ENCODE data around the gene P2RX2.

P2RX2 gene

DNA sequence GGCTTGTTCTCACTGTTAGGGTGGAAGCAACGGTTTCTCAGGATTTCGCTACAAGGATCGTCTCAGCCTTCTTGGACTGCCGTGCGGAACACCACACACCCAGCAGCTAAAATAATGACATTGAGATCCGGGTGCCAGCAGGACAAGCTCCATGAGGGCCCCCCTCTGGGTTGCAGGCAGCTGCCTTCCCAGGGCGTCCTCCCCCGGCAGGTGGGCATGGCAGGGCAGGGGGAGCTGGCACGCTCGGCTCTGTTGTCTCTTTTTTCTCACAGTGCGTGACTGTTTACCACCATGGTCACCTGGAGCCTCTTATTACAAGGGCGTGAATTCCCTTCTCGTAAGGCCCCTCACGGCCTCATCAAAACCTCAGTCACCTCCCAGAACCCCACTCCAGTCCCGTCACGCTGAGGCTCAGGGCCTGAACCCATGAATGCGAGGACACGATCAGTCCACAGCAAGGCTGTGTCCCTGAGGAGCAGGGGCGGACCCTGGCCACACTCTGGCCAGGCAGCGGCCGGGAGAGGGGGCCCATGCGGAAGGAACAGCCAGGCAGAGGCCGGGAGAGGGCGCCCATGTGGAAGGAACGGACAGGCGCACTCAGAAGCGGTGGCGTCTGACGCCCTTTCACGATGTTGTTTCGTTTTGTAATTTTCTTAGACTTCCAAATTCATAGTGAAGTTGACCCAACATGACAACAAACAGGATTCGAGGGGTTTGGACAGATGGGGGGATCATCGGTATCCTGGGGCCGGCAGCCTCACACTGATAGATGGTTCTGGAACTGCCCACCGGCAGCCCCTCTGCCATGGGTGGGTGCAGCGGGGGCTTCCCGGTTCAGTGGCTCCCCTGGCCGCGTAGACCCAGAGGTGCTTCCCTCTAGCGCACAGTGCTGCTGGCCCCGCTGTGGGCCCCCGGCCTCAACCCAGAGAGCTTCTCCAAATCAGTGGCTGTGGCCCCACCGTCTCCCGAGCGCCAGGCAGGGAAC lies 18.2 kb upstream of the P2RX2 start:
- no peak for DNase-seq (ENCODE audit: insufficient read length, low spot score)
- no peak for FAIRE-seq

DNA sequence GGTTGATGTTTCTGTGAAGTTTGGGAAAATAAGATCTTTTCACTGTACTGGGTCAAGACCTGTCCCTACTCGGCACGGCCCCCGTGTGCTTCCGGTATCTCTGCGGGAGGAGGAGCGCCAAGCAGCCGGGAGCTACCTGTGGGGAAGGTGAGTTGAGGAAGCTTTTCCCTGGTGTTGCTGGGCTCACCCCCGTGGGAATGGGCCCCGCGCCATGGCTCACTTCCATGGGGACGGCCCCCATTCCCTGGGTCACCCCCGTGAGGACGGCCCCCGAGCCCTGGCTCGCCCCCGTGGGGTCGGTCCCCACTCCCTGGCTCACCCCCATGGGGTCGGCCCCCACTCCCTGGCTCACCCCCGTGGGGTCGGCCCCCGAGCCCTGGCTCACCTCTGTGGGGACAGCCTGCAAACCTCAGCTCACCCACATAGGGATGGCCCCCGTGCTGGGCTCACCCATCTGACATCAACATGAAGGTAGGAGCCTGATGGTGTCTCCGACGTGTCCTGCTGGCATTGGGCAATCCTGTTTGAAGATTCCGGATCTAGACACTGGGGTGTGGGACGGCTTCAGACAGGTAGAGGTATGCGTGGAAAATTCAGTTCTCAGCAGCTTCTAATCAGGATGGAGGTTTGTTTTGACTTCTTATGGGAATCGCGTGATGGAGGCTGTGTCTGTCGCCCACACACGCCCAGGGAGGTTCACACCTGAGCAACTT lies 17.2 kb upstream of the P2RX2 start:
- FAIRE-seq (no peak), DNase-seq (ENCODE audit: insufficient read length, low spot score) (no peak)

DNA sequence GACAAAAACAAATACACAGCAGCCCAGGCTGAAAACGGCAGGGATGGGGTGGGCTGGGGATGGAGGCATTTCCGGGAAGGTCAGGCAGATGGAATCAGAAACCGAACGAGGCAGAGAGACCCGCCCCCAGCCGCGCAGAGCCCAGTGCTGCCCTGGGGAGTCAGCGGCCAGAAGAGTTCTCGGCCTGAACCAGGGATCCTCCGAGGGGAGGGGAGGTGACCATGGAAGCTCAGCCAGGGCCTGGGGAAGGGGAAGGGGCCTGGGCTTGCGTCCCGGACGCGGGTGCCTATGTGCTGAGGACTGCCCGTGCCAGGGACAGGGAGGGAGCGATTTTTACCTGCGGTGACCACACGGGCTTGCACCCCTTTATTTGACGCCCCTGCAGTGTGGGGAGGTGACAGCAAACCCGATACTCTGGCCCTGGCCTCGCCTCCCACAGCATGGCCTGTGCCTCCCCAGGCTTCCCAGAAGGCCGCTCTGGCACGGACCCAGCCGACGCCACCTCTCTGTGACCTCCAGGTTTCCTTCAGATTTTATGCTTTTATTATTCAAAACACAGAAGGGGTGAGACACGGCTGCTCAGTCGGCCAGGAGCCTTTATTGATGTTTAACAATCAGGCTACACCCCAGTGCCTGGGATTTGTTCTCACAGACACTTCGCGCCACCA lies 15.9 kb upstream of the P2RX2 start:
- FAIRE-seq (no peak), DNase-seq (ENCODE audit: insufficient read length, low spot score) (no peak)

GRCh38 chr12:132603240-132604150 lies 15.1 kb upstream of the P2RX2 start:
- no peak for FAIRE-seq
- DNase-seq (ENCODE audit: insufficient read length, low spot score), result no peak

- no peak for DNase-seq (ENCODE audit: insufficient read length, low spot score)
- FAIRE-seq, result no peak
Measured at GRCh38 chr12:132604151-132604618, 14.4 kb upstream of the P2RX2 start.

DNA sequence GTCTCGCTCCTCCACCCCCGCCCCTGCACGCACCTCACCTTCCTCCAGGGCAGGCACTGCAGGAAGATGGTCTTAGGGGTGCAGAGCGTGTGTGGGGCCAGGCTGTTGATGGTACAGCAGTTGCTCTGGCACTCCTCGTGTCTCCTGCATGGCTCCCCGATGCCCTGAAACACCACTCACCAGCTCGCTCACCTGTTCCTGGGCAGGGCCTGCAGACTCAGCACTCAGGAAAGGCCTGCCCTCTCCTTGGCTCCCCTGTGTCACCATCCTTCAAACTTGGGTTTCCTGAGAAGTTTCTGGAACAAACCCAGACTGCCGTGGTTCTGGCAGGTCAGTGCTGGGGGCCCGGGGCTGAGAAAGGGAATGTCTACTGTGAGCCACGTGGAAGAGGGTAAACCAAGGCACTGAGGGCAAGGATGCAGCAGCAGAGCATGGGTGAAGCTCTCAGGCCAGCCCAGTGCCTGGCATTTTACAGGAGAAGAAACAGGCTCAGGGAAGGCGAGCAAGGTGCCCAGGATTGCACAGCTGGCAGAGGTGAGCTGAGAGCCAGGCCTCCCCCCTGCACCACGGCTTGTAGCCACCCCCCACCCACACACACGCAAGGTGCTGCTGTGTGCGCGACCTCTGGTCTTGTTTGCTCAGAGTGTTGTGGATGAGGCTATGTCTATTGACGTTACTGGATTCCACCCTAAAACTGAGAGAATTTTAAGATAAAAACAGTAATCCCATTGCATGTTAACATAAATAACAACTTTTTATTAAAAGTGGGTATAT lies 13.7 kb upstream of the P2RX2 start:
- no peak for DNase-seq (ENCODE audit: insufficient read length, low spot score)
- no peak for FAIRE-seq

DNA sequence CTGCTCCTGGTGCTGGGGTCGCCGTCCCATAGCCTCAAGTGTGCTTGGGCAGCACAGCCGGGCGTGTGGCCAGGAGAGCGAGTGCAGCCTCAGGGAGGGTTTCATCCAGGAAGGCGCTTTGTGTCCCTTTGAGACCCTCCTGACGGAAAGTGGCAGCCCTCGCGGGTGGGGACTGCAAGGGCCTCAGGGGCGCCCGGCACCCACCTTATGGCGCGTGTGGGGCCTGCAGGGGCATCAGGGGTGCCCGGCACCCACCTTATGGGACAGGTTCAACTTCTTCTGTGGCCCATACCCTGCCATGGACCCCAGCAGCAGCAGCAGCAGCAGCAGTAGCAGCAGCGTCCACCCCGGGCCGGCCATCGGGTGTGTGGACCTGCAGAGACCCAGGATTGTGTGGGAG lies 12.7 kb upstream of the P2RX2 start:
- DNase-seq (ENCODE audit: insufficient read length, low spot score) (no peak), FAIRE-seq (no peak)

DNA sequence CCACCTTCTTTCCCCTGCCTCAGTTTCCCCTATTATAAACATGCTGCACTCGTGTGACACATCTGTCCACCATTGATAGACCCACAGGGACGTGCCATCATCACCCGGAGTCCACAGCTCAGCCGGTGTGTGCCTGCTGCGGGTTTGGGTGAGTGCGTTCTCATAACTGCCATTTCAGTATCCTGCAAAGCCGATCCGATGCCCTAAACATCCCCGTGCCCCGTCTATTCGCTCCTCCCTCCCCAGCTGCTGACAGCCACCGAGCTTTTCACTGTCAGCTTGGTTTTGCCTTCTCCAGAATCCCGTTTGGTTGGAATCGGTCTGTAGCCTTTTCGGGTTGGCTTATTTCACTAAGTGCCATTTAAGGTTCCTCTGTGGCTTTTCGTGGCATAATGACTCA lies 12.1 kb upstream of the P2RX2 start:
- FAIRE-seq (no peak), DNase-seq (ENCODE audit: insufficient read length, low spot score) (no peak)

DNA sequence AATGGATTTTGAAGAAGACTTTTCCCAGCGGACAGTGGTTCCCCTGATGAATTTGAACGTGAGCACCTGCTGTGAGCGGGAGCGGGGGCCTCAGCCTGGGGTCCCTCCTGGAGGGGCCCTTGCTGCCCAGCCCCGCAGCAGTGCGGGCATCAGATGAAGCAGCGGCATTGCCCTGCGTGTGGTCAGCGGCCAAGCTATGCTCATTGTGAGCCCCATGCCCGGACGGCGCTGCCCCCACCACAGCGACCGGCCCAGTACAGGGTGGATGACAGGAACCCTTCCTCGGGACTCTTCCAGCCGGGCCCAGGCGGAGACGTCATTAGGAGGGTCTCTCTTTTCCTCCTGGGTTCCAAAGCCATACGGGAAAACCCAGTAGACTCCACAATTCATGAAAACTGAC lies 11.6 kb upstream of the P2RX2 start:
- no peak for FAIRE-seq
- DNase-seq (ENCODE audit: insufficient read length, low spot score), result no peak

GRCh38 chr12:132608231-132609171 lies 10.1 kb upstream of the P2RX2 start:
- DNase-seq (ENCODE audit: insufficient read length, low spot score), result no peak
- FAIRE-seq, result no peak

GRCh38 chr12:132610051-132610759 lies 8.4 kb upstream of the P2RX2 start, which contains the start of gene LRCOL1:
Gene LRCOL1, minus strand, starts transcription at chr12:132610582. Its CDS starts 4,331 bp downstream, at chr12:132606251.
- no peak for DNase-seq (ENCODE audit: insufficient read length, low spot score)

DNA sequence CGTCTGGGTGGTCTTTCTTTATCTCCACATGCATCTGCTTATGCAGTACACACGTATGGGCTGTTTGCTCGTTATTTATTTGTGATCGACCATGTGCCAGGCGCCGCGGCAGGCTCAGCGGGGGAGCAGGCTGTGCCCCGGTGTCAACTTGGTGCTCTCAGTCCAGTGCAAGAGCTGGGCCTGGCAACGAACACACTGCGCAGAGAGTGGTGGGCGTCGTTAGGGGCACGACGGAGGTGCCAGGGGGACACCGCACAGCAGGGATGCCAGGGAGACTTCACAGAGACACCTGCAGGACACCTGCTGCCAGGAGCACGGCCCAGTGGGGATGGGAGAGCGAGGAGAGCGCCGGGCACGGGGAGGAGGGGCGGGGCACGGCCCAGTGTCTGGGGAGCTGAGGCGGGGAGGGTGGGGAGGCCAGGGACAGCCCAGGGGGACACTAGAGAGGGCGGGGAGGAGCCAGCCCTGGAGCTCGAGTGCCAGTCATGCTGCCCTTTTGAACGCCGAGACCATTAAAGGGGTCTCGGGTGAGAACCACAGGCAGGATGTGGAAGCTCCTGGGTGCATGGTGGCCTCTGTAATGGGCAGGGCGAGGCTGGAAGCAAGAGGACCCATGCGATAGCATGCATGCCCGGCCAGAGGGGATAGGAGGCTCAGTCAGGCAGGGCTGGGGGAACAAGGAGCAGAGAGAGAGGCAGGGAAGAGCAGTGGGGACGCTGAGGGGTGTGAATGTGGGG lies 7.5 kb upstream of the P2RX2 start:
- FAIRE-seq, result no peak
- DNase-seq (ENCODE audit: insufficient read length, low spot score), result no peak

More at GRCh38 chr12:132610051-132610759, 8.4 kb upstream of the P2RX2 start, which contains the start of gene LRCOL1:
- FAIRE-seq, result no peak

DNA sequence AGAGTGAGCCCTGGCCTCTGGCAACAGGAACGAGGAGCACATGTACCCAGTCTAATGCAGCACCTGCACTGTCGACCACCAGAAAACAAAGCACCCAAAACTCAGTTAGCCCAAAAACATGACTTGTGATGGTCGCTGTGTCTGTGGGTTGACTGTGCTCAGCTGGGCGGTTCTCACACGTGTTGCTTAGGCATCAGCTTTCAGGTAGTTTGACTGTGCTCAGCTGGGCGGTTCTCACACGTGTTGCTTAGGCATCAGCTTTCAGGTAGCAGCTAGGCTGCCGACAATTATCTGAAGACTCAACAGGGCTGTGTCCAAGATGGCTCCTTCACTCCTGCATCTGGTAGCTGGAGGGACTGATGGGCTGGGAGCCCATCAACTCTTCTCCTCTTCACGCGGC lies 7.0 kb upstream of the P2RX2 start:
- FAIRE-seq, result no peak
- DNase-seq (ENCODE audit: insufficient read length, low spot score), result no peak

- no peak for DNase-seq (ENCODE audit: insufficient read length, low spot score)
- no peak for FAIRE-seq
Measured at GRCh38 chr12:132614029-132614428, 4.5 kb upstream of the P2RX2 start.

- DNase-seq (ENCODE audit: insufficient read length, low spot score), result peak; percentile 88
- peak; percentile 40 for FAIRE-seq
Measured at GRCh38 chr12:132614861-132615578, 3.6 kb upstream of the P2RX2 start.

- FAIRE-seq (no peak), DNase-seq (ENCODE audit: insufficient read length, low spot score) (no peak)
Measured at GRCh38 chr12:132615579-132616038, 3.0 kb upstream of the P2RX2 start.

Data from HTR-8/SVneo (cell line).